NCI-H69 (cell line): ENCODE measurements around the gene EFHD2.
"Not testable (repeated sequence)": the region's sequence is repeated elsewhere in the genome, so short reads cannot be mapped to it uniquely, and the experiment has no call there.

ENCODE experiments used
- DNase-seq: peaks from one replicate; lab custom pipeline; 2025; lab: John Stamatoyannopoulos, UW

Gene EFHD2

DNA sequence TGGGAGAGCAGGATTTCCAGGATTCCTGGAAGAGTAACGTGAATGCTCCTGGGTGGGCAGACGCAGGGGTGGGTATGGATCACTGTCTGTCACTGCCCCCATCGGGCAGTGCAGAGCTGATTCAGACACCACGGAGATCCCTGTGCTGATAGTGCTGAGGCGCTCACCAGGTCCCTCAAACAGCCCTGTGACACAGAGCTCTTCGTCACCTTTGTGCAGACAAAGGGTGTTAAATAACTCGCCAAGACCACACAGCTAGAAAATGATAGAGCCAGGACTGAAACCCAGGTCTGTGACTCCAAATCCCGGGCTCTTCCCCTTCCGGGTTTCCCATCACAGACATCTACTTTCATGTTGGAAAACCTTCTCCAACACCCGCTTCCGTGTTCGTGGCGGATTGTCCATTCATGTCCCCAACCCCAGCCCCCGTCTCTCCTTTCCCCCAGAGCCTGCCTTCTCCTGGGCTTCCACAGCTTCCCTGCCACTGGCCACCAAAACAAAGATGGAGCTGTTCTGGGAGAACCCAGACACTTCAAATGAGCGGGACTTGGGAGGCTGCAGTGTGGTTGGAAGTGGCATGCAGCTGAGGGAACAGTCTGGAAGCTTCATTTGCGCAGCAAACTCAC is 2.6 kb downstream of the EFHD2 start:
- no peak for DNase-seq

- DNase-seq, result no peak
Measured at GRCh38 chr1:15412843-15413242, 3.2 kb downstream of the EFHD2 start.

DNA sequence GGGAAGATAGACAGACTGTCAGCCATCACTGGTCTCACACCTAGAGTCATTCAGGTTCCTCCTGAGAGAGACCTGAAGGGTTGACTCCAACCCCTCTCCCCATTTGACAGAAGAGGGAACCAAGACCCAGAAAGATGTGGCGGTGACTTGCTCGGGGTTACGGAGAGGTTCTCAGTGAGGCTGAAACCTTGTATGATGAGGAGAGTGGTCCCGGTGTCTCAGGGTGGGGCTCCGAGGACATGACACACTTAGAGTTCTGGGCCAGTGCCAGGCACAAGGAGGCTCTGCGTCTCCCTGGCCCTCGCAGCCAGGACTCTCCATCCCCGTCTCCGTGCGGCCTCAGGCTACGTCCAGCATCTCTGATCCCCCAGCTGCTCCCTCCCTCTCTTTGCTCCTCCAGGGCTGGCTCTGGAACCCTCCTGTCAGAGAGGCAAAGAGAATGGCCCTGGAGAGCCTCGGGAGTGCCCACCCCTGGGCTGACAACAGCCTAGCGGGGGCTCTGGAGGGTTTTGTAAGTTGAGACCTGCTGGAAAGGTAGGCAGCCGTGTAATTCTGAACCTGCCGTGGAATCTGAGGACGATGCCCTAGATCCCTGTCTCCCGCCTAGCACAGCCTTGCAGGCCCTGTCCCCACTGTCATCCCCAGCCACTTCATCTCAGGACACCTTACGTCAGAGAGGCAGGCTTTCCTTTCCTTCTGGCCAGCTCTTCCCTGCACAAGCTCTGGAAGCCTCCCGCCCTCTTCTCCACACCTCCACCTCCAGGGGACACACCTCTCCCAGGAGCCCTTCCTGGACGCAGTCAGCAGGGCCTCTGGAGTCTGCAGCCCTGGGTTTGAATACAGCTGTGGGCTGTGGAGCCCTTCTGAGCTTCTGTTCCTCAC is 4.1 kb downstream of the EFHD2 start:
- DNase-seq, result no peak

- no peak for DNase-seq
Measured at GRCh38 chr1:15414445-15414983, 4.8 kb downstream of the EFHD2 start.

DNA sequence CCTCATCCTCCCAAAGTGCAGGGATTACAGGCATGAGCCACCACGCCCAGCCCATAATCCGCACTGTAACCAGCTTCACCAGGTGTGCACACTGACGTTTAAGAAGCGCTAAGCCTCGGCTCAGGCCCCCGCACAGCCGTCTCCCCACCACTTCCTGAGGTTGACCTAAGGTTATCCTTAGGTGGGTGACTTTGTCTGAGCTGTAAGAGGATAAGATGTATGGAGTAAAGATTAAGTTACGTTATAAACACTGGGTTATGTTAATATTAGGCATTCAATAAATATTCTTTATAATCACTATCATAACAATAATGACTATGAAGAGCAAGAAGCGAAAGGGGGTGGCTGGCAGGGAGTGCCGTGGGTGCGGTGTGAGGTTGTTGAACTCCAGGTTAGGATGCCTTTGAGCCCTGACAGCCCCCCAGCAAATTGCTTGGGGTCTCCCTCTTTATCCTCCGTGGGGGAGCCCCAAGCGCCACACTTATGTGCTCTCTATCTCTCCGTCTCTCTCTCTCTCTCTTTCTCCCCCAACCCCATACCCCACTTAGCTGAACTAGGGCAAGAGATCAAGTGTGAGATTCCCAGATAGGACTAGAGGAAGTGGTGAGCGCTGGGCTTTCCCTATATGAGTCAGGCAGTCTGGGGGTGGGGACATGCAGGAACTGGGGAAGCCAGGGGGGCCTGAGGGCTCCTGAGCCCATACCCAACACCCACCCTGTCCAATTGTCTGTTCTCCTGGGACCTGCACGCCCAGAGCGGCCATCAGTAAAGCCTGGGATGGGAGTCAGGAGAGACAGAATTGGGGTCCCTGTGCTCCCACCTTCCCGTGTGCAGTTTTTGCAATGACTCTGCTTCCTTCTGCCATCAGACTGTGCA is 7.6 kb downstream of the EFHD2 start:
- no peak for DNase-seq

- DNase-seq, result no peak
Measured at GRCh38 chr1:15418806-15419515, 9.3 kb downstream of the EFHD2 start.

DNA sequence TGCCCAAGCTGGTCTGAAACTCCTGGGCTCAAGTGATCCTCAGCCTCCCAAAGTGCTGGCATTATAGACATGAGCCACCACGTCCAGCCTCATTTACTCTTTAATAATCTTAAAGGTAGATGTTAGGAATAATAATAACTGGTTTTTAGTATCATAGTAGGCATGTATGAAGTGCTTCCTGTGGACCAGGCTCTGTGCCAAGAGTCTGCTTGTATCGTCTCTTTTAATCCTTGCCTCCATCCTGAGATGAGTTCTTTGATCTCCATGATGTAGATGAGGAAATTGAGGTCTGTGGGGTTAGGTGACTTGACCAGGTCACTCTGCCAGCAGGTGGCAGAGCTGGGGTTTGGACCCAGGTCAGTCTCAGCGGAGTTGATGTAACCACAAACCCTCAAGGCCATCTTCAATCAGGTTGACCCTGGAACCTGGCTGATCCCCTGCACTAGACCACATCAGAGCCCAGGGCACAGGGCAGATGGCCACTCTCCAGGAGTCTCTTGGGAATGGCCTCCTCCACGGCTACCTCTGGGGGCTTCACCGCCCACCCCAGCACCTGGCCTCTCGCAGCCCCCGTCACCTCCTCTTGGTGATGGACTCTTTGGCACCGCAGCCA is 11.3 kb downstream of the EFHD2 start:
- DNase-seq, result no peak

GRCh38 chr1:15422871-15423270 is 13.2 kb downstream of the EFHD2 start:
- no peak for DNase-seq

DNA sequence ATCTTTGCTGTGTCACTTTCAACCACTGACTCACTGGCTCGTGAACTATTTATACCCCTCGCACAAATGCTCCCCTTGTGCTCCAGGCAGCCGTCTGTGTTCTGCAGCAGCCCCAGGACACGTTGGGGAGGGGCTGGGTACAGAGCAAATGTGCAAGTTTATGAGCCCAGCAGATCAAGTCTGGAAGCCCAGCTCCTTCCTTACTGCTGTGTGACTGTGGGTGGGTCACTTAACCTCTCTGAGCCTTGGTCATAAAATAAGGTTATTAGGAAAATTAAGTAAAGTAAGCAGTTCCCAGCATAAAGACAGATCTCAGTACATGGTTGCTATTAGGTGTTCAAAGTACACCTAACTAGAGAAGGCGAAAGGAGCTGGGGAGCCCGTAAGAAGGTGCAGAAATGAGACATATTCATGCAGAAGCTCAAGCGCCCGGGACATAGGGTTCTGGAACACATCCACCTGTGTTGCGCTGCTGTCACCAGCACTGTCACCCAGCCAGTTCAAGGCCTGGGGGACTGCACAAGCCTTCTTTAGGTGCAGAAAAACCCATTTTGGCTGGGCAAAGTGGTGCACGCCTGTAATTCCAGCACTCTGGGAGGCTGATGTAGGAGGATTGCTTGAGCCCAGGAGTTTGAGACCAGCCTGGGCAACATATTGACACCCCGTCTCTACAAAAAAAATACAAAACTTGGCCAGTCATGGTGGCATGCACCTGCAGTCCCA is 13.8 kb downstream of the EFHD2 start:
- DNase-seq, result no peak

DNA sequence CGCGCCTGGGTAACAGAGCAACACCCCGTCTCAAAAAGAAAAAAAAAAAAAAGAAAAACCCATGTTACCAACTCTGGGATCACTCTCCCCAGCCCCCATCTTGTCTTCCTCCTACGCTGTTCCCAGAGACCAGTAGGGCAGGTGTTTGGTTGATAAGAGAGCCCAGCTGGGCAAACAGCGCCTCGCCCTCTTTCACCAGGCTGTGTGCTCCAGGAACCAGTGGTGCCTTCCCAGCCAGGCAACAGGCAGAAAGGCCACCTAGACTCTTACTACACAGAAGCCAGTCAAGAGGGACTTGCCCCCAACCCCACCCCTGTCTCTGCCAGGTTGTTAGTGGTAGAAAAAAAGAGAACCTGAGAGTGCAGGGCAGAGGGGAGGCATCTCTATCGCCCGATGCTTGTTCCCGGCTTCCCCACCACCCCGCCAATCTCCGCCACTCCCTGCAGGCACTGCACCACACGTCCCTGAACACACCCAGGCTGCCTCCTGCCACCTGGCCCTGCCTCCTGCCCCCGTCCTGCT is 14.5 kb downstream of the EFHD2 start:
- peak; percentile 79 for DNase-seq

DNA sequence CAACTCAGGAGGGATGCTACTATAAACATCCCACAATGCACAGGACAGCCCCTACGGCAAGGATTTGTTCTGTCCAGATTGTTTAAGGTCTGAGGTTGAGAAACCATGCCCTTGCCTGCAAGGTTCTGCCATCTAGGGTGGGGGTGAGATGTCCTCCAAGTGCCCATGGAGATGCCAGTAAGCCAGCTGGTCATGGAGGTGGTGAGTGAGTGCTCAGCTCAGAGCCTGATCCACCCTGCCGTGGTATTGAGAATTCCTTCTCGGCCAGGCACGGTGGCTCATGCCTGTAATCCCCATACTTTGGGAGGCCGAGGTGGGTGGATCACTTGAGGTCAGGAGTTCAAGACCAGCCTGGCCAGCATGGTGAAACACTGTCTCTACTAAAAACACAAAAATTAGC is 15.3 kb downstream of the EFHD2 start:
- DNase-seq, result no peak

DNA sequence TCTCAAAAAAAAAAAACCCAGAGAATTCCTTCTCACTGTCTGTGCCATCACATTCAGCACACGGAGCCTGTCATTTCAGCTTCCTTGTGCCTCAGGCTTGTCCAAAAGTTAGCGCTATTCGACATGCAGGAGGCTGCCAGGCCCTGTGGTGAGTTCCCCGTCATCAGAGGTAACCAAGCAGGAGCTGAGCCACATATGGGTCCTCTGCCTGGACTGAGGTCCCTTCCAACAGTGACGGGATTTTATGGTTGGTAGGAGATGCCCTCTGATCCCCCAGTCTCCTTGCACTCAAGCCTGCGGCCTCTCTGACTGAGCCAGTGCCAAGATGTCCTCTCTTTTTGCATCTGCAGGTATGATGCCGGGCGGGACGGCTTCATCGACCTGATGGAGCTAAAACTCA is 15.8 kb downstream of the EFHD2 start:
- DNase-seq, result no peak

- DNase-seq, result no peak
Measured at GRCh38 chr1:15425958-15426357, 16.3 kb downstream of the EFHD2 start.

- DNase-seq, result no peak
Measured at GRCh38 chr1:15426492-15427279, 17.0 kb downstream of the EFHD2 start.

DNA sequence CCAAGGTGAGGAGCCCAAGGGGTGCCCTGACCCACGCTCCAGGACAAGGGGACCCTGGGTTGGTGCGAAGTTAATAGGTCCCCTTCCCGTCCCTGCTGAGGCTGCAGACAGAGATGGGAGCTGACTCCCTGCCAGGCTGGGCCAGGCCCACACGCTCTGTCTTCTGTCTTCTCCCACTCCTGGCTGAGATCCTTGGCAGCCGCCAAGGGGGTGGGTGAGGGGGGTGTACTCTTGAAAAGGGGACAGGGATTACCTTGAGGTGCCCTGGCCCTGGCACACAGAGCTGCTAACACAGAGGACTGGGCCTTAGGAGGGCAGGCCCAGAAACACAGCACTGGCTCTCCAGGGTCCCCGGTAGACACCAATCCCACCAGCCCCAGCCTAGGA is 17.6 kb downstream of the EFHD2 start:
- DNase-seq, result no peak

- DNase-seq, result not testable (repeated sequence)
Measured at GRCh38 chr1:15428252-15428651, 18.6 kb downstream of the EFHD2 start.

- no peak for DNase-seq
Measured at GRCh38 chr1:15428815-15429435, 19.2 kb downstream of the EFHD2 start.

DNA sequence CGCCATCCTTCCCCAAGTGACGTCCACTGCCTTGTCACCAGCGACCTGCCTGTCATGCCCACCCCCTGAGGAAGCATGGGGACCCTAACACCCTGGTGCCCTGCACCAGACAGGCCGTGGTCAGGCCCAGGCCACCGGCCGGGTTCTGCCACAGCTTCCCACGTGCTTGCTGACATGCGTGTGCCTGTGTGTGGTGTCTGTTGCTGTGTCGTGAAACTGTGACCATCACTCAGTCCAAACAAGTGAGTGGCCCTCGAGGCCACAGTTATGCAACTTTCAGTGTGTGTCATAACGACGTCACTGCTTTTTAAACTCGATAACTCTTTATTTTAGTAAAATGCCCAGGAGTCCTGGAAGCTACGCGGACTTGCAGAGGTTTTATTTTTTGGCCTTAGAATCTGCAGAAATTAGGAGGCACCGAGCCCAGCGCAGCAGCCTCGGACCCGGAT is 20.0 kb downstream of the EFHD2 start:
- DNase-seq, result no peak
